ENCODE results near the gene FNBP1L.
"Not testable (repeated sequence)": the region's sequence is repeated elsewhere in the genome, so short reads cannot be mapped to it uniquely, and the experiment has no call there.

The FNBP1L gene

DNA sequence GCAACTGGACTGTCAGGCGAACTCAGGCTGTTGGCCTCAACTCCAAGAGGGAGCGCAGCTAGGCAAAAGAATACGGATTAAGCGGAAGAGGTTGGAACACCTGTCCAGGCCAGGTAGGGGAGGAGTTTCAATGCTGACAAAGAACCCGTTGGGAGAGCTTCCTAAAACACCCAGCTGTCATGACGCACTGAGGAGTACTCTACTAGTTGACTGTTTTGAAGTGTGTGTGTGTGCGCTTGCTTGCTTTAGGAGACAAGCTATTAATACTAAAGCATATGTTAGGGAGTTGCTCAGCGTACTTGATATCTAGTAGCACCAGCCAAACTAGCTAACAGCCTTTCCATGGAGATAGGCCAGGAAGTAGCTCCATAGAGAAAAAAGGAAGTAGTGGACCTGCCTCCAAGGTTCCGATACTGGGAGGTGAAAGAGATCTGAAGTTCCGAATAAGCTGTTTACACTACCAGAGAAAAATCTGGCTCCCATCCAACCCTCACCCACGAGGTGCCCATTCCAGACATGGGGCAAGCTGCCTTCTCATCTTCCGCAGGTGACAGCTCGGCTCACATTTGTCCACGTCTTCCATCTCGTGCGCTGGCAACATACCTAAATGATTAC lies 974 bp upstream of the FNBP1L start:
- DNase-seq = peak; percentile 35 to 92

DNA sequence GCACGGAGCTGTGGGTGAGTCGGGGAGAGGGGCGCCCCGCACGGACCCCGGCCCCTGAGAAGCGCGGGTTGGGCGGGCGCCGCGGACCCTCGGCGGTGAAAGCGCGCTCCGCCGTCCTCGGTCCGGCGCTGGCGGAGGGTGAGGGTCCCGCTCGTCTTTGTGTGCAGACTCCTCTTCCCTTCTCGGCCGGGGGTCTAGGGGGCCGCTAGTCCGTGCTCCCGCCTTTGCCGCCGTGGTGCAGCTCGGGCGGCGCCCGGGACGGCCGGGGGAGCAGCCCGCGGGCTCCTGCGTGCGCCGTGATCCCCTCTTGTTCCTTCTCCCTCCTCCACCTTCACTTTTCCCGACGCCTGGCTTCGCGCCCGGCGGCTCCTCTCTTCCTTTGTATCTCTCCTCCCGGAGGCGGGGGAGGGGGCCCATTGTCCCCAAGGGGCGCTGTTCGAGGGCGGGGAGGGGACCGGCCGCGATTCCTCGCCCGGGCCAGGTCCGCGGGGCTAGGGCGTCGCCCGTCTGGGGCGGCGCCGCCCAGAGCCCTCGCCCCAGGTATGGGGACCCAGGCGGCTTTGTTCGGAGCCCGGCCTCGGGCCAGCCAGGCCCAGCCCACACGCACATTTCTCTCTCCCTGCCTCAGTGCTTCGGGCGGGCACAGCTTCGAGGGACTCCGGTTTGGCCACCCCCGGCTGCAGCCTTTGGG lies 519 bp downstream of the FNBP1L start:
- DNase-seq = peak; percentile 28 to 30

DNA sequence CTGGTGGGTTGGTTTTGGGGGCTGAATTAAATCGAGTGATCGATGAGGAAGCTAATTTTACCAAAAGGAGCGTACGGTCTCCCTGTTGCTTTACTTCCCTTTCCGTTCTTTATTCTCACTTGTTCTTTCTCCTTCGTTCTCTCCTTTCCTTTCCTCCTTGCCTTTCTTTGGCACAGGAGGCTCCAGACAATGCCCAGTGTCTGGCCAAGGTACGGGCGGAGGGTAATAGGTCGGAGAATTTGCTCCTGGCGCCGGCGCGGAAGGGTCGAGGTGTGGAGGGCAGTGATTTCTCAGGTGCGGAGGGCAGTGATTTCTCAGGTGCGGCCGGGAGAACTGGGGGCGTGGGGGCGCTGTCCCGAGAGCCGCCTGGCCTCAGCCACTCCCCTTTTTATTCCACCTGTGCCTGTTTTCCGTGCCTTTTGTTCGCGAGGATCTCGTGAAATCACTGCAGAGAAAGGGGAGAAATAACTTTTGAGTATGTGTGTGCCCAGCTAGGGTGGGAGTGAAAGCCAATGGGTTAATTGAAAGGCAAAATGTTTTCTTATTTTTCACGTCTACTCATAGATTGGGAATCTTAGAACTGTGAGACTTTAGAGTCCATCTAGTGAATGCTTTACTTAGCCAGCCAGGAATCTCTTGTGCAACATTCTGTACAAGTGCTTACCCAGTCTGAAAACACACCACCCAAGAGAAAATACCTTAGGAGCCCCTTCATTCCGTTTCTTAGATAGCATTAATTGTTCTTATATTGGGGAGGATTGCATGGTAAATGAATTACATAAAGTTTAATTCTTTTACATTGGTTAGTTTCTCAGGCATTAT lies 1.3 kb downstream of the FNBP1L start:
- peak; percentile 27 to 28 for DNase-seq

DNA sequence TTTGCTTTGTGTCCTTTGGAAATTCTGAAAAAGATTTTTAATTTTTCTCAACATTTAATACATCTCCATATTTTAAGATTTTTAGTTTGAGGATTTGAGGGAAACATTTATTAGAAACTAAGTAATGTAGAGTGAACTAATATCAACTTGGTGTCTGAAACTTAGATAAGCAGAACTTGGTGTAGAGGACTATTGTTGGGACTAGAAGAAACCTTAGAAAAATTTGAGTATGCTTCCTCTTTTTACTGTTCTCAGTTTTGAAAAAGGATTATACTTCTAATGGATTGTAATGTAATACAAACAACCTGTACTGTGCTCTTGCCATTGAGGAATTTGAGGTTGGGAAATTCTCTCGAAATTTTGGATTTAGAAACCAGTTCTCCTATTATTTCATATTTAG lies 2.4 kb downstream of the FNBP1L start:
- DNase-seq = no peak

DNA sequence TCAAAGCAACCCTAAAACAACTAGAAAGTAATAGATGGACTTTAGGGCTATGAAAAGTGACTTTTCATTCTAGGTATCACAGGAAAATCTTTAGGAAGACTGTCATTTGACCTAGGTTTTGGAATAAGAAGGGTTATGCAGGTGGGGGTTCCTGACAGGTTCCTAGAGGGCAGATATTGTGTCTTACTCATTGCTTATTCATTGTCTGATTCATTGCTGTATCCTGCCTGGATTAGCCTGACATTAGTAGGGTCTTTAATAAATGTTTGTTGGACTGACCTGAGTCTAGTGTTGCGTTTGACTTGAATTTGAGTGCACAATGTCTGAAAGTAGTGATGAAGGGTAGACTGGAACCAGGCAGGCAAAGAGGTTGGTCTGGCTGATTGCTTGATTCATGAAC lies 6.0 kb downstream of the FNBP1L start:
- DNase-seq = no peak

DNA sequence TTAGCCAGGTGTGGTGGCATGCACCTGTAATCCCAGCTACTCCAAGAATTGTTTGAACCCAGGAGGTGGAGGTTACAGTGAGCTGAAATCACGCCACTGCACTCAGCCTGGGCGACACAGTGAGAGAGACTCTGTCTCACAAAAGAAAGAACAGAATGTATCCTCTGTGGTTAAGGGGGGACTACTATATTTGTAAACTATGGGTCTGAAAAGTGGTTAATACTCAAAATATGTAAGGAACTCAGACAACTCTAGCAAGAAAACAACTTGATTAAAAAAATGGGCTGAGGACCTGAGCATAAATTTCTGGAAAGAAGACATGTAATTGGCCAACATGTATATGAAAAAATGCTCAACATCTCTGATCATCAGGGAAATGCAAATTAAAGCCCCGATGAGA lies 11.2 kb downstream of the FNBP1L start:
- DNase-seq = no peak

DNA sequence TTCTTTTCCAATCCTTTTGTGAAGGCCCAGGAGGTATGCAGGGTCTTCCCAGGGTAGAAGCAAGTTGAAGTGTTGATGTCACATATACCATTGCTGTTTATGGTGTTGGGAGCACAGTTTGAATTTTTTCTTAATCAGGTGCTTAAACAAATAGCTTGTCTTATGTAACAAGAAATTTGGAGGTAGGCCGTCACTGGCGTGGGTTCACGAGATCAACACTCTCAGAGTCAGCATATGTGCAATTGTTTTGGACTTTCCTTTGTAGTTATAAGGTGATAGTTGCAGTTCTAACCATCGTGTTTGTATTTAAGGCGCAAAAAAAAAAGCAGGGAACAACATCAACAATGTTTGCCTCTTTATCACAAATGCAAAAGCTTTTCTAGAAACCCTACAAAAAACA lies 13.3 kb downstream of the FNBP1L start:
- DNase-seq = no peak

DNA sequence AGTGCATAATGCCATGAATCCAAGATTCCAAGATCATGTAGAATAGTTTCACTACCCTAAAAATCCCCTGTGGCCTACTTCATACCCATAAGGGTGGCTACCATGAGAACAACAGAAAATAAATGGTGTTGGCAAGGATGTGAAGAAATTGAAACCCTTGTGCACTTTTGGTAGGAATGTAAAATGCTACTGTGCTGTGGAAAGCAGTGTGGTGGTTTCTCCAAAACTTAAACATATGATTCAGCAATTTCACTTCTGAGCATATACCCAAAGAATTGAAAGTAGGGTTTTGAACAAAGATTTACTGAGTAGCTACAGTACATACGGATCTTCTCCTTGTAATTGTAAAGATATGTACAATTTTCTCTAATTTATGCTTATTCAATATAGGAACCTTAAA lies 16.0 kb downstream of the FNBP1L start:
- no peak for DNase-seq

DNA sequence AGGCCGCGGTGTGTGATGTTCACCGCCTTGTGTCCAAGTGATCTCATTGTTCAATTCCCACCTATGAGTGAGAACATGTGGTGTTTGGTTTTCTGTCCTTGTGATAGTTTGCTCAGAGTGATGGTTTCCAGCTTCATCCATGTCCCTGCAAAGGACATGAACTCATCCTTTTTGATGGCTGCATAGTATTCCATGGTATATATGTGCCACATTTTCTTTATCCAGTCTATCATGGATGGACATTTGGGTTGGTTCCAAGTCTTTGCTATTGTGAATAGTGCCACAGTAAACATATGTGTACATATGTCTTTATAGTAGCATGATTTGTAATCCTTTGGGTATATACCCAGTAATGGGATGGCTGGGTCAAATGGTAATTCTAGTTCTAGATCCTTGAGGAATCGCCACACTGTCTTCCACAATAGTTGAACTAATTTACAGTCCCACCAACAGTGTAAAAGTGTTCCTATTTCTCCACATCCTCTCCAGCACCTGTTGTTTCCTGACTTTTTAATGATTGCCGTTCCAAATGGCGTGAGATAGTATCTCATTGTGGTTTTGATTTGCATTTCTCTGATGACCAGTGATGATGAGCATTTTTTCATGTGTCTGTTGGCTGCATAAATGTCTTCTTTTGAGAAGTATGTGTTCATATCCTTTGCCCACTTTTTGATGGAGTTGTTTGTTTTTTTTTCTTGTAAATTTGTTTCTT lies 17.6 kb downstream of the FNBP1L start:
- not testable (repeated sequence) for DNase-seq

DNA sequence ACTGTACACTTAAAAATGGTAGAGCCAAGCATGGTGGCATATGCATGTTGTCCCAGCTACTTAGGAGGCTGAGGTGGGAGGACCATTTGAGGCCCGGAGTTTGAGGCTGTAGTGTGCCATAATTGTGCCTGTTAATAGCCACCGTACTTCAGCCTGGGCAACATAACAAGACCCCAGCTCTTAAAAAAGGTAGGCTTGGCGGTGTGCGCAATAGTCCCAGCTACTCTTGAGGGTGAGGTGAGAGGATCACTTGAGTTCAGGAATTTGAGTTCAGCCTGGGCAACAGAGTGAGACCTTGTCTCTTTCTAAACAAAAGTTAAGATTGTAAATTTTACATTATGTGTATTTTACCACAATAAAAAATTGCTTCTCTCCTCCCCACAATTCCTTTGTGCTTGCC lies 19.7 kb downstream of the FNBP1L start:
- no peak for DNase-seq

DNA sequence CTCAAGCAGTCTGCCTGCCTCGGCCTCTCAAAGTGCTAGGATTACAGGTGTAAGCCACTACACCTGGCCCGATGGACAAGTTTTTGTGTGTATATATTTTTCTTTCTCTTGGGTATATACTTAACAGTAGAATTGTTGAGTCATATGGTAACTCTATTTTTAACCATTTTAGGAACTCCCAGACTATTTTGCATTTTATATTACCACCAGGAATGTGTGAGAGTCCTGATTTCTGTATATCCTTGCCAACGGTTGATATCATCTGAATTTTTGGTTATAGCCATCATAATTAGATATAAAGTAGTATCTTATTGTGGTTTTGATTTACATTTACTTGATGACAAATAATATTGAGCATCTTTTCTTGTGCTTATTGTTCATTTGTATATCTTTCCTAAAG lies 20.7 kb downstream of the FNBP1L start:
- no peak for DNase-seq

DNA sequence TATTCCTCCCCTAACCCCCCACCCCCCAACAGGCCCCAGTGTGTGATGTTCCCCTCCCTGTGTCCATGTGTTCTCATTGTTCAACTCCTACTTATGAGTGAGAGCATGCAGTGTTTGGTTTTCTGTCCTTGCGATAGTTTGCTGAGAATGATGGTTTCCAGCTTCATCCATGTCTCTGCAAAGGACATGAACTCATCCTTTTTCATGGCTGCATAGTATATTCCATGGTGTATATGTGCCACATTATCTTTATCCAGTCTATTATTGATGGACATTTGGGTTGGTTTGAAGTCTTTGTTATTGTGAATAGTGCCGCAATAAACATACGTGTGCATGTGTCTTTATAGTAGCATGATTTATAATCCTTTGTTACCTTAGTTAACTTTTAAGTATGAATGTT lies 21.3 kb downstream of the FNBP1L start:
- not testable (repeated sequence) for DNase-seq

DNA sequence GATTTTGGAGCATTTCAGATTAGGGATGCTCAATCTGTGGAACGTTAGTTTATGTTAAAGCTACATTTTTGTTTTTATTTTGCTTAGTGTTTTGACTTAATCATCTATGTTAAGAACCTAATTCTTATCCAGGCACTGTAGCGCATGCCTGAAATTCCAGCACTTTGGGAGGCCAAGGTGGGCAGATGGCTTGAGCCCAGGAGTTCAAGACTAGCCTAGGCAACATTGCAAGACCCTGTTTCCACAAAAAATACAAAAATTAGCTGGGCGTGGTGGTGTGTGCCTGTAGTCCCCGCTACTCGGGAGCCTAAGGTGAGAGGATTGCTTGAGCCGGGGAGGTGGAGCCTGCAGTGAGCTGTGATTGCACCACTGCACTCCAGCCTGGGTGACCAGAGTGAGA lies 23.4 kb downstream of the FNBP1L start:
- DNase-seq = no peak

DNA sequence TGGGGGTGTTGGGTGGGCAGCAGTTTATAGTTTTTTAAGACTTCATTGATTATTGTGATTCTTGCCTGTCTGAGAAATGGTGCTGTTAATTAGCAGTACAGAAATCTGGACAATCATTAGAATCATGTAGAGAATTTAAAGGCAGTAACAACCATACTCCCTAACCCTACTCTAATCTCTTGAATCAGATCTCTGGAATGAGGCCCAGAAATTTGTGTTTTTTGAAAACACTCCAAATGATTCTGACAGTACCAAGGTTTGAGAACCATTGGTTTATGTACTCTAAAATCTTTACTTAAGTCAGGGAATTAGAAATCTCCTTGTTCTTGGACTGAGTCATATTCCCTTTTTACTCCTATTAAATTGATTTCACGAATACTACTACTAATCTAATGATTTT lies 24.0 kb downstream of the FNBP1L start:
- DNase-seq = no peak

DNA sequence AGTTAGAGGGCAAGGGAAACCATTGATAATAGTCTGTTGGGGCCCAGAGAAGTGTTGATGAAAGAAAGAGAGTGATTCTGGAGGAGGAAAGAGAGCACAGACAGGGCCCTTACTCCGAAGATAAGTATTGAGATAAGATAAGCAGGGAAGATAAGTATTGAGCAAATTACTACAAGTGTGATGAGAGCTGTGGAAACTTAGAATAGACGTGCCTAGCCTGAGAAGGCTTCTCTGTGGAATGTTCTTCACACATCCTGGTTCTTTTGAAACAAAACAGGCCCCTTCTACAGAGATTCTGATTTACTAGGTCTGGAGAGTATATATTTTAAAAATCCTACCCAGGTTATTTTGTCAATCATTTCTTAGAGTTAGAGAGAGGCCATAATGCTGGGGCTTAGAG lies 26.4 kb downstream of the FNBP1L start:
- no peak for DNase-seq

DNA sequence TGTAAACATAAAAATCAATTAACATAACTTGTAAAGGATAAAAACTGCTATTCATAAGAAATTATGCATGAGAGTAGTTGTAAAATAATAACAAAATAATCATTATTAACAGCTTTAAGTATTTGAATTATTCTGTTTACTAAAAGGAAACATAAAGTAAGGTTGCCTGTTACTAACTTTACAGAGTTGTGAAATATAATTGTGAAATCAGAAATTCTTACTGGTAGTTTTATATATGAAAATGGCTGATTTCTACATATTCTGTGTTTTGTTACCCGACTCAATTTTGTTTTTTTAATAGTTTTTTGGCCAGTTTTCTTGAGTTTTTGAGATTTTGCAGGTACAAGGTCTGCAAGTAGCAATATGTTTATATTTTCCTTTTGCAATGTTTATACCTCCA lies 27.8 kb downstream of the FNBP1L start:
- no peak for DNase-seq

DNA sequence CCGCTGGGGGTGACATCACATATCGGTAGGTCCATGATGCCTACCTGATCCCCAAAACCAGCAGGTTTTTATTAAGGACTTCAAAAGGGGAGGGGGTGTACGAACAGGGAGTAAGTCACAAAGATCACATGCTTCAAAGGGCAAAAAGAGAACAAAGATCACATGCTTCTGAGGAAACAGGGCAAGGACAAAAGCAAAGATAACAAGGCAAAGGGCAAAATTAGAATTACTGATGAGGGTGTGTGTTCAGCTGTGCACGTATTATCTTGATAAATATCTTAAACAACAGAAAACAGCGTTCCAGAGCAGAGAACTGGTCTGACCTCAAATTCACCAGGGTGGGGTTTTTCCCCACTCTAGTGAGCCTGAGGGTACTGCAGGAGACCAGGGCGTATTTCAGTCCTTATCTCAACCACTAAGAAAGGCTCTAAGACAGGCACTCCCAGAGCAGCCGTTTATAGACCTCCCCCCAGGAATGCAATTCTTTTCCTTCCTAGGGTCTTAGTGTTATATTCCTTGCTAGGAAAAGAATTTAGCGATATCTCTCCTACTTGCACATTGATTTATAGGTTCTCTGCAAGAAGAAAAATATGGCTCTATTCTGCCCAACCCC lies 31.3 kb downstream of the FNBP1L start:
- not testable (repeated sequence) for DNase-seq

DNA sequence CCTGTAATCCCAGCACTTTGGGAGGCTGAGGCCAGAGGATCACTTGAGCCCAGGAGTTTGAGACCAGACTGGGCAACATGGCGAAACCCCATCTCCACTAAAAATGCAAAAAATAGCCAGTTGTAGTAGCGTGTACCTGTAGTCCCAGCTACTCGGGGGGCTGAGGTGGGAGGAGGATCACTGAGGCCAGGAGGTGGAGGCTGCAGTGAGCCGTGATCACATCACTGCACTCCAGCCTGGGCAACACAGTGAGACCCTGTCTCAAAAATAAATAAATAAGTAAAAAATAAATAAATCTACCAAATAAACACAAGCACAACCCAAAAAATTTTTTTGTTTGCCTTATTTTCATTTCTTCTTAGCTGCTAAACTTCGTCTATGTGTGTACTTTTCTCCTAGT lies 34.0 kb downstream of the FNBP1L start:
- not testable (repeated sequence) for DNase-seq

DNA sequence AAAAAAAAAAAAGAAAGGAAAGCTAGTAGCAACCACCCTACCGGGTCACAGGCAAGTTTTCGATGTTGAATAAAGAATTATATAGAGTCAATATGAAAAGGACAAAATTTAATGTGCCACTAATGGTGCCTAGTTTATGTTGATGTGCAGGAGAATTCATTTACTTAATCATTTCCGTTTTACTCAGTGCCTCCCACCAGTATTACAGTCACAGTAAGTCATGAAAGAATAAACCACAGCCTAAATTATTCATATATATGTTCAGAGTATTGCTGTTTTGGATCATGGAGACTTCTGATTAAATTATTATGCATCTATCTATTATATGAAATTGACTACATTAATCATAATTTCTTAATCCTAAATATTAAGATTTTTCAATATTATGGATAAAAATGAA lies 35.3 kb downstream of the FNBP1L start:
- DNase-seq = no peak

DNA sequence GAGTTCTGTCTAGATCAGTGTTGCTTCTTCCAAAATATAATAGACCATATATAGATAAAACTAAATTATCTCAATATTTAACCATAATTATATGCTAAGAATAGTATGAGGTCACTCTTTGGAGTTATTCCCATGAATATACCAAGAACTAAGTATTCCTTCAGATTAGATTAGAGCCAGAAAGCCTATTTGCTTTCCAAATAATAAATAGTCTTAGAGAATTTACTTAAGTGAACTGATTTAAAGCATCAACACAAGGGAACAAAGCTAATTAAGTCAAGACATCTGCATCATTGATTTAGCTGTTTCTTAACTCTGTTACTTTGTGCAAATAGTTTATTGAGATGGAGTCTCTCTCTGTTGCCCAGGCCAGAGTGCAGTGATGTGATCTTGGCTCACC lies 35.7 kb downstream of the FNBP1L start:
- DNase-seq = no peak

DNA sequence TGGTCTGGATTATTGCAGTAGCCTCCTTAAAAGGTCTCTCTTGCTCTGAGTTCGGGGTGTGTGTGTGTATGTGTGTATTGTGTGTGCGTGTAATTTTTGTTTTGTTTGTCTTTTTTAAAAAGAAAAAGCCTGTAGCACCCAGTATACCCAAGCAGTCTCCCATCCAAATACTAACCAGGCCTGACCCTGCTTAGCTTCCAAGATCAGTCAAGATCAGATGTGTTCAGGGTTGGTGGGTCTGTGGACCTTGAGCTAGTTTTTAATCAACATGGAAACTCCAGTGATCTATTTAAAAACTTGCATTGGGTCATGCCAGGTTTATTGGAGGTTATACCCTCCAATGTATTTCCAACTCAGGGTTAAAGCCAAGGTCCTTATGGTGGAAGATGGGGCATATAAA lies 40.3 kb downstream of the FNBP1L start:
- no peak for DNase-seq

DNA sequence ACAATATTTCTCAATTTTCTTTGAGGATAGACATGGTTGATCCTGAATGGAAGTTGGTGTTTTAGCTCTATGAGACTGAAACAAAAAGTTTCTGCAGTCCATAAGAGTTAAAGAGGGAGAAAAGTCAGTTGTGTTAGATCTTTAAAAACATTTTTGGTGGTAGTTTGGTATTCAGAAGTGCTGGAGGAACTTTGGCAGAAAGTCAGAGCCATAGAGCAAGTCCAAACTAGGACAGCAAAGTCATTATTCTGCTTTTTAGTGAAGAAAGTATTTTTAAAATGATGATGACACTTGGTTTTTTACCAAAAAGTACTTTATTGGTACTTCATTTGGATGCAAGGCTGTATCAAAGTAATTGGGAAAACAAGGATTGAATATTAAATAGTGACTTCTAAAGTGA lies 41.8 kb downstream of the FNBP1L start:
- no peak for DNase-seq

DNA sequence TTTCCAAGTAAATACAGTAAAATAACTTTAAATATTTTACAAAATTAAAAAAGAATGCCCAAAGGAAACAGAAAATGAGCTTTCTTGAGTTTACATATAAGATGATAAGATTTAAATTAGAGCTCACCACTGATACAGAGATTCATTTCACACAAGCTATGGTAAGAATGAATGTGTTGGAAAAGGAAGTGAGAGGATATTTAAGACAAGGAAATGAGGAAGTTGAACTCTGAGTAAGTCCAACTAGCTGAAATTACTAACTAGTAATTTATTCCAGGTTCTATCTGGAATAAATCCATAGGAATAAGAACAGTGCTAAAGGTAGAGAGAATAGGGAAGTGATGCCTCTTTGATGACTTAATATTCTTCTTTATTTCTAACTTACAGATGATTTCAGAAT lies 42.4 kb downstream of the FNBP1L start:
- DNase-seq = no peak
